ENCODE measurements around the gene DPF3.
"Not testable (repeated sequence)": the region's sequence is repeated elsewhere in the genome, so short reads cannot be mapped to it uniquely, and the experiment has no call there.

DPF3 gene

GRCh38 chr14:72881543-72881942 is 12.4 kb downstream of the DPF3 start:
- in situ Hi-C loops (cut with HindIII; ENCODE audit: low sequenced_read_pairs): no loop called here

- in situ Hi-C loops (cut with HindIII; ENCODE audit: low sequenced_read_pairs): no loop called here
Observed at GRCh38 chr14:72880820-72881219, 13.1 kb downstream of the DPF3 start.

DNA sequence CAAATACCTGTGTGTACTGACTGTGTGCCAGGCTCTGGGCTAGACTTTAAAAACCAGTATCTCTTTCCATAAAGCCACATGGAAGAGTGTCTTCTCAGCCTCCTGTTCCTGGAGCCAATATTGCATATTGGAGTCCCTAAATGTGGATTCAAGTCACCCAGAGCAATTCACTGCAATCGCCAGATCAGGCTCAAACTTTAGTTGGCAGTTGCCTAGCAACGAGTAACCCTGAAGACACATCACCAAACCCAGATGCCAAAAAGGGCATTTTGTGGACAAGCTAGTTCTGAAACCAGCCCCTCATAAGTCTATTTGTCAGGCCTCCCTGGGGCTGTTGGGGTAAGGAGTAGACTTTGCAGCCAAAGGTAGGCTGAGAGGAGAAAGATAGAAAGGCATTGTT is 13.7 kb downstream of the DPF3 start:
- in situ Hi-C loops (cut with HindIII; ENCODE audit: low sequenced_read_pairs): no loop called here

GRCh38 chr14:72879431-72879830 is 14.5 kb downstream of the DPF3 start:
- in situ Hi-C loops (cut with HindIII; ENCODE audit: low sequenced_read_pairs): no loop called here

- in situ Hi-C loops (cut with HindIII; ENCODE audit: low sequenced_read_pairs): no loop called here
Observed at GRCh38 chr14:72878746-72879145, 15.2 kb downstream of the DPF3 start.

GRCh38 chr14:72876710-72877063 is 17.2 kb downstream of the DPF3 start:
- in situ Hi-C loops (cut with HindIII; ENCODE audit: low sequenced_read_pairs): no loop called here

GRCh38 chr14:72876005-72876709 is 17.7 kb downstream of the DPF3 start:
- in situ Hi-C loops (cut with HindIII; ENCODE audit: low sequenced_read_pairs): no loop called here

DNA sequence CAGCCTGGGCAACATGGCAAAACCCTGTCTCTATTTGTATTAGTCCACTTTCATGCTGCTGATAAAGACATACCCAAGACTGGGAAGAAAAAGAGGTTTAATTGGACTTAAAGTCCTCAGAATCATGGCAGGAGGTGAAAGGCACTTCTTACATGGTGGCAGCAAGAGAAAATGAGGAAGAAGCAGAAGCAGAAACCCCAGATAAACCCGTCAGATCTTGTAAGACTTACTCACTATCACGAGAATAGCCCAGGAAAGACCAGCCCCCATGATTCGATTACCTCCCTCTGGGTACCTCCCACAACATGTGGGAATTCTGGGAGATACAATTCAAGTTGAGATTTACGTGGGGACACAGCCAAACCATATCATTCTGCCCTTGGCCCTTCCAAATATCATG is 23.0 kb downstream of the DPF3 start:
- in situ Hi-C loops (cut with HindIII; ENCODE audit: low sequenced_read_pairs): not testable (repeated sequence)

DNA sequence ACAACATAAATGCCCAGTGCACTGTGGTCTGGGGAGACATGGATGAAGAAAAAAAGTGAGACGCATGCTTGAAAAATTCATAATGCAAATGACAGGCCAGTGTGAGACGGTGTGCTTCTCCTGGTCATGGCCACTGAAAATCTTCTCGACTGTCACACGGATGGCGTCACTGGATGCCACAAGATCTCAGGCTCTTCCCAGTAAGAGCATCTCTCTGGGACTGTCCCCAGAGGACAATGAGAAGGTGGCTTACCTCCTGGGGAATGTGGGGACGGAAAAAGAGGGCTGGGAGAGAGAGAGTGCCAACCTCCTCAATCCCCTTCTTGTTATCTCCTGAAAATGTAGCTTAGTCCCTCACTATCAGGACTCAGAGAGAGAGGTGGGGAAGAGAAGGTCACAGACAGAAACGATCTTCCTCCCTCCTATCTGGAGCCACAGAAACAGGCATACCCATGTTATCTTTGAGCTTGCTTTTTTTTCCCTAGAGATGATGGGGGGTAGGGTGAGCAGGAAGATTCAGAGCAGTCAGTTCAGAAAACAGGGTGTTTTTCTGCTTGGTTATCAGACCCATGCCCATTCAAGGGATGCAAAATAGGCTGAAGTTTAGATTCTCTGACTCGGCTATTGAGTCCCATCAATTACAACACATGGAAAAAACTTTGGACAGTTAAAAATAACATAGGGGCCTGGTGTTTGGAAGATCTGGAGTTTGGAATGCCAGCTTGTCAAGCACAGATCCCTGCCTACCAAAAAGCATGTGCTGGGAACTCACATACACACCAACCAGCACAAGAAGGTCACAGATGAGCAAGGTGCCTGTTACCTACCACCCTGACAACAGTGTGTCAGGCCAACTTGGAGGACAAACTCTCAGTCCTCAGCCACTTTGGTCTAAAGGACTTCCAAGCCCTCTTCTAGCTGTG is 24.2 kb downstream of the DPF3 start:
- in situ Hi-C loops (cut with HindIII; ENCODE audit: low sequenced_read_pairs): no loop called here

- in situ Hi-C loops (cut with HindIII; ENCODE audit: low sequenced_read_pairs): no loop called here
Observed at GRCh38 chr14:72868500-72868899, 25.4 kb downstream of the DPF3 start.

DNA sequence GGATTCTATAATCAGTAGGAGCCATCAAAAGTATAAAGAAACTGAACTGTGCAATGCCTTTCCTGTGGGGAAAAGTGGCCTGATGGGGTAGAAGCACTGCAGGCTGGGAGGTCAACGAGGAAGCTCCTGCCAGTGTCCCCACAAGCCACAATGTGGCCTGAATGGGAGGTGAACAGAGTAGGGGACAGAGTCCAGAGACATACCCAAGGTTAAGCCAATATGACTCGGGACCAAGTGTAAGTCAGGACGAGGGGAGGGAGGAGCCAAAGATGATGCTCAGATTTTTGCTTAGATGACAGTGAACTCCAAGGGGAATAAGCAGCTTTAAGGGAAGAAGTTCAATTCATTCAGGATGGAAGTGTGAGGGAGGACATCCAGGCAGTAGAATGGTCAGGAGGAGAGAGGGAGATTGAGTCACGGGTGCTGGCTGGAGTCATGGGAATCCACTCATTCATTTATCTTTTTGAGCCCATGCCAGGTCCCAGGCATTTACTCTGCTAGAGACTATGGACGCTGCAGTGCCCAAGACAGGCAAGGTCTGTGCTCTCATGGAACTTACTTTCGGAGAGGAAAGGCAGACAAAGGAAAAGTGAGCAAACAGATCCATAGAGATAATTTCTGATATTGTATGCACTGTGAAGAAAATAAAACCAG is 29.1 kb downstream of the DPF3 start:
- in situ Hi-C loops (cut with HindIII; ENCODE audit: low sequenced_read_pairs): no loop called here

DNA sequence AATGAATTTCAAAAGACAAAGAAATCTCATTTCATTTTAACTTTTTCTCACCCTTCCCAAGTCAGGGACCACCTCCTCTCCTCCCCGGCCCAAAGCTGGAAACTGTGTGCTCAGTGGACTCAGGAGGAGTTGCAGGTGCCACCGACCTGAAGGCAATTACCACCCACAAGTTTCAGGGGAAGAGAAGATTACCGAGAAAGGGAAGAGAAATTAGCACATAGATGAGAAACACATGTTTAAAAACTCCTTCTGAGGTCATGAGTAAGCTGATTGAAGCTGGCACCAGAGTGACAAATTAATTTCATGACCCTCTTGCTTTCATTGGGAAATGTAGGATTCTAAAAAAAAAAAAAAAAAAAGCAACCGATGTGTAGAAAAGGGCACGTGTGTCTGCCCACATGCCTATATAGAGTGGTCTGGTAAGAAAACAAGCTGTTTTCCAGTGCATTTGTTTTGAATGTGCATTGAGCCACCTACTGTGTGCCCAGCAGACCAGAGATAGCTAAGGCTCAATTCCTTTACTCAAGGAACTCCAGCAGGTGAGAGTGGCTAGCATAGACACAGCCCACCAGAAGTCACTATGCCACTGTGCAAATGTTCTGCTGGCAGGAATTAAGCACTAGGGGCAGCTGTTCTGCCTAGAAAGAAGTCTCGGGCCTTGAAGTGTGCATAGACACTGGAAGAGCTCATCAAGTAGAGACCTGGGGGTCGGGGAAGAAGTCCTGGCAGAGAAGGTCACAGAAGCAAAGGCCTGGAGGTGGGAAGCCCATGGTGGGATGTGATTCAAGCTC is 30.5 kb downstream of the DPF3 start:
- in situ Hi-C loops (cut with HindIII; ENCODE audit: low sequenced_read_pairs): no loop called here

DNA sequence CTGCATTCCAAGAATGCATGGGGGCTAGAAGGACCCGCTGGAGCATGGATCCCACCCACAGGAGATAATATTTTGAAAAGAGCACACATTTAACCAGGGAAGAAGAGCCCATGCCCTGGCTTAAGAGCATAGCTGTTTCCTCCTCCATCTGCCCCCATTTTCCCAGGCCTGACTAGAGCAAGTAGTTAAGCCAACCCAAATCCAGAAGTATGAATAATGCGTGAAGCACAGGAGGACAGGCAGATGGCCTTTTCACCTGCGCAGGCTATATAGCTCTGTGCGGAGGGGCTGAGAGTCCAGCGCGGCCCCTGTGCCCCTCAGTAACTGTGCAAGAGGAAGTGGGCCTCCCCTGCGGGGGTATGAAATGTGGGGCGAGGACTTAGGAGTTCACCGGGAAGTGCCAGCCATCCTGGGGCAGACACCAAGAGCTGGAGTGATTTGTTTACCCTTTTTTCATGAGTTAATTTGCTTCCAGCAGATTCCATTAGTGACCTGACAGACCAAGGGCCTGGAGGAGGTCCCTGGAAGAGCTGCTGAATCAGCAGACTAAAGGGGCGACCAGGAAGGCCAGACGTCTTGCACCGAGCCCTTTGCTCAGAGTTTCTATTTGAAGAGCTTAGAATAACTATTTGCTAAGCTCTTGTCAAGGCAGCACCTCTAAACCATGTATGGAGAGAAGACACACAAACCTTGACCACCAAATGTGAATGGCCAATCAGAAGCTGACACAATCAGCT is 37.2 kb downstream of the DPF3 start:
- in situ Hi-C loops (cut with HindIII; ENCODE audit: low sequenced_read_pairs): no loop called here

- in situ Hi-C loops (cut with HindIII; ENCODE audit: low sequenced_read_pairs): no loop called here
Observed at GRCh38 chr14:72855913-72856312, 38.0 kb downstream of the DPF3 start.

DNA sequence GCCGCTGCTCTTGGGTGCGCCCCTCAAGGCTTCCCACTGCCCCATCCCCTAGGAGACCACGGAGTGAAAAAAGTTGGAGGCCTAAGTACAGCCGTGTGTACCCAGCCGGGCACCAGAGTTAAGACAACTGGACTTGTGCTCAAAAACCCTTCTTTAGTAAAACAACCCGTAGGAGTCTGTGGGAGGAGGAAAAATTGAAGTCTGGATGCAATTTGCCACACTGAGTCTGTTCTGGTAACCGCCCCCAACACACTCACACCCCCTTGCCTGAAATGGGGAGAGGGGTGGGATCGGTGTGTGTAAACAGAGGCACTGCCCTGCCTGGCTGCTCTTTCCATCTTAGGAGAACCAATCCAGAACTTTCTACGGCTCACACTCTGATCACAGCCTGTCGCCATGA is 41.7 kb downstream of the DPF3 start:
- in situ Hi-C loops (cut with HindIII; ENCODE audit: low sequenced_read_pairs): no loop called here

- in situ Hi-C loops (cut with HindIII; ENCODE audit: low sequenced_read_pairs): no loop called here
Observed at GRCh38 chr14:72851635-72852034, 42.3 kb downstream of the DPF3 start.

GRCh38 chr14:72850360-72850759 is 43.5 kb downstream of the DPF3 start:
- in situ Hi-C loops (cut with HindIII; ENCODE audit: low sequenced_read_pairs): no loop called here

GRCh38 chr14:72849222-72849621 is 44.7 kb downstream of the DPF3 start:
- in situ Hi-C loops (cut with HindIII; ENCODE audit: low sequenced_read_pairs): no loop called here

DNA sequence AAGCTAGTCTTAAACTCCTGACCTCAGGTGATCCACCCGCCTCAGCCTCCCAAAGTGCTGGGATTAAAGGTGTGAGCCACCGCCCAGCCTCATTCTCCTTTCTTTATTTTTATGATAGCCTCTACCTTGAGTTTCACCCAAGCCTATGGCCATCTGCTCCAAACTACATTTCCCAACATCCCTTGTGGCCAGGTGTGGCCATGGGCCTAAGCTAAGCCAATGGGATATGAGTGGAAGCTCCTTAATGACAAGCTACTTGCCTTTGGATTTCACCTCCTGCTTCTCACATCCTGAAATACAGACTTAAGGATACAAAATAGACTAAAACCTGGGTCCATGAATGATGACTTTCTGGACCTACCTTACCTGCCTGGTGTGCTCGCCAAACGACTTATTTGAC is 46.2 kb downstream of the DPF3 start:
- in situ Hi-C loops (cut with HindIII; ENCODE audit: low sequenced_read_pairs): no loop called here

GRCh38 chr14:72845683-72846082 is 48.2 kb downstream of the DPF3 start:
- in situ Hi-C loops (cut with HindIII; ENCODE audit: low sequenced_read_pairs): no loop called here
